Lower leg skin (tissue), 3 donors: ENCODE measurements around the gene CYP26B1.

Experiments
- POLR2A ChIP-seq, 2 donors: fragments of 450-650 bp; IDR thresholded peaks; one replicate each; pipeline ENCODE4 v1.6.1; 2016 to 2017; ENCODE audit warnings: antibody characterized with exemption in 2 of 2, mild to moderate bottlenecking in 1 of 2, moderate library complexity in 1 of 2
- TF ChIP-seq, protein P1 (sequence below), 3 donors: fragments of 450-650 bp; IDR thresholded peaks; one replicate each; pipeline ENCODE4 v1.5.1; 2016; ENCODE audit warnings: antibody characterized with exemption in 3 of 3, mild to moderate bottlenecking in 3 of 3, moderate library complexity in 2 of 3

DNA sequence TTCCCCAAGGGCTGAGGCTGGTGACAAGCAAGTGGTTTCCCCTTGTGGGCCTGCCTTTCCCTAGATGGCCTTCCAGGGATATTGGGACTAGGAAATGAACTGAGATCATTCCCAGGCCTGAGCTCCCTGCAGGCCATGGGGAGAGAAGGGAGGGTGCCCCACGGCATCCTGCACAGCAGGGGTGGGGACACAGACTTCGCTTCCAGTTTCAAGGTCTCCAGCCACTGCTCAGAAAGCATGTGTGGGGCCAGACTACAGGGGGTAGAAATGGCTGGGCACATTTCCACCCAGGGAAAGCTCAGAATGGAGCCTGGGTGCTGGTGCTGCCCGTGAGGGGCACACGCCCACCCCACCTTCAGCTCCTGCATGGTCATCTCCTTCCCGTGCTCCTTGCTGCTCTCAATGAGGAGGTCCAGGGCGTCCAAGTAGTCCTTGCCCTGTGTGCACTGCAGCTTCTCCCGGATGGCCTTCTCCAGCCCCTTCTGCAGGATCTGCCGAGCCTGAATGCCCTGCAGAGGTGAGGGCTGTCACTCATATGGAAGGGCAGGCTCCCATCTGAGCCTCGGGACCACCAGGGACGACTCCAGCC lies 13.2 kb downstream of the CYP26B1 start:
- TF ChIP-seq, protein P1, sequence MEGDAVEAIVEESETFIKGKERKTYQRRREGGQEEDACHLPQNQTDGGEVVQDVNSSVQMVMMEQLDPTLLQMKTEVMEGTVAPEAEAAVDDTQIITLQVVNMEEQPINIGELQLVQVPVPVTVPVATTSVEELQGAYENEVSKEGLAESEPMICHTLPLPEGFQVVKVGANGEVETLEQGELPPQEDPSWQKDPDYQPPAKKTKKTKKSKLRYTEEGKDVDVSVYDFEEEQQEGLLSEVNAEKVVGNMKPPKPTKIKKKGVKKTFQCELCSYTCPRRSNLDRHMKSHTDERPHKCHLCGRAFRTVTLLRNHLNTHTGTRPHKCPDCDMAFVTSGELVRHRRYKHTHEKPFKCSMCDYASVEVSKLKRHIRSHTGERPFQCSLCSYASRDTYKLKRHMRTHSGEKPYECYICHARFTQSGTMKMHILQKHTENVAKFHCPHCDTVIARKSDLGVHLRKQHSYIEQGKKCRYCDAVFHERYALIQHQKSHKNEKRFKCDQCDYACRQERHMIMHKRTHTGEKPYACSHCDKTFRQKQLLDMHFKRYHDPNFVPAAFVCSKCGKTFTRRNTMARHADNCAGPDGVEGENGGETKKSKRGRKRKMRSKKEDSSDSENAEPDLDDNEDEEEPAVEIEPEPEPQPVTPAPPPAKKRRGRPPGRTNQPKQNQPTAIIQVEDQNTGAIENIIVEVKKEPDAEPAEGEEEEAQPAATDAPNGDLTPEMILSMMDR (IDR thresholded peaks at IDR 0.05) = no peak
- TF ChIP-seq POLR2A (IDR thresholded peaks at IDR 0.05) = no peak
